Ramos (cell line): Measurements from ENCODE around the gene RFX7.
"Not testable (repeated sequence)": the region's sequence is repeated elsewhere in the genome, so short reads cannot be mapped to it uniquely, and the experiment has no call there.

Source experiments
- in situ Hi-C: fragments of 300-500 bp; cut with MboI; formaldehyde crosslinking; loops from one replicate; pipeline ENCODE4 v1.14.3; 2022; ENCODE audit warnings: low sequenced_read_pairs; ENCODE audit not compliant: unreplicated experiment

RFX7 gene

GRCh38 chr15:56154768-56155167 lies 88.9 kb downstream of the RFX7 start:
- in situ Hi-C loops = not testable (repeated sequence)

DNA sequence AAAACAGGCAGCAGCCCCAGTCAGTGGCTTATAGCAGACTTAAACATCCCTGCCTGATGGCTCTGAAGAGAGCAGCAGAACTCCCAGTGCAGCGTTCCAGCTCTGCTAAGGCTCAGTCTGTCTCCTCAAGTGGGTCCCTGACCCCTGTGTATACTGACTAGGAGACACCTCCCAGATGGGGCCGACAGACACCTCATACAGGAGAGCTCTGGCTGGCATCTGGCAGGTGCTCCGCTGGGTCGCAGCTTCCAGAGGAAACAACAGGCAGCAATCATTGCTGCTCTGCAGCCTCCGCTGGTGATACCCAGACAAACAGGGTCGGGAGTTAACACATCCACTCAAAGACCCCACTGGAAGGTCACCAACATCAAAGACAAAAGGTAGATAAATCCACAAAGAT lies 93.5 kb downstream of the RFX7 start:
- in situ Hi-C loops = no loop called here

- in situ Hi-C loops = no loop called here
Observed at GRCh38 chr15:56148064-56148463, 95.6 kb downstream of the RFX7 start.

- in situ Hi-C loops = no loop called here
Observed at GRCh38 chr15:56146756-56147155, 96.9 kb downstream of the RFX7 start.

DNA sequence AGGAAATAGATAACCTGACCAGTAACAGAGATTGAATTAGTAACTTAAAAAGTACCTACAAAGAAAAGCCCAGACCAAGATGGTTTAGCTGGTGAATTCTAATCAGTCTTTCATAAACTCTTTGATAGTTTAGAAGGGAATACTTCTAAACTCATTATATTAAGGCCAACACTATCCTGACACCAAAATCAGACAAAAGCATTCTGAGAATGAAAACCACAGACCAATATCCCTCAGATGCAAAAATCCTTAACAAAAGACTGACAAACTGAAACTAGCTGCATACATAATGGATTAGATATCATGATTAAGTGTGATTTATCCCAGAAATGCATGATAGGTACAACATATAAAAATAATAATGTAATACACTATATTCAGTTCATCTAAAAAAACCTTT lies 115.6 kb downstream of the RFX7 start:
- in situ Hi-C loops = no loop called here

DNA sequence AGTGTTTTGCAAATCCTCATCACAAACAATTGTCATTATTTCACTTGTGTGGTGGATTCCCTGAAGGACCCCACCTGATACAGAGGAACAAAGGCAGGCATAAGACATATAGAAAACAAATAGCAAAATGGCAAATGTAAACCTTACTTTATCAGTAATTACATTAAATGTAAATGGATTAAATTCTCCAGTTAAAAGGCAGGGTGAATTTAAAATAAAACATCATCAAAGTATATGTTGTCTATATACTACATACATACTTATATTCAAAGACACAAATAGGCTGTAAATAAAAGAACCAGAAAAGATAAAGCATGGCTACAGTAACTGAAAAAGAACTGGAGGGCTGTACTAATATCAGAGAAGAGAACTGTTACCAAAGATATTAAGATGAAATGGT lies 117.3 kb downstream of the RFX7 start:
- in situ Hi-C loops = no loop called here

- in situ Hi-C loops = no loop called here
Observed at GRCh38 chr15:56124391-56124790, 119.3 kb downstream of the RFX7 start.

GRCh38 chr15:56105855-56106254 lies 137.8 kb downstream of the RFX7 start:
- in situ Hi-C loops = no loop called here

- in situ Hi-C loops = no loop called here
Observed at GRCh38 chr15:56102441-56102840, 141.2 kb downstream of the RFX7 start.

DNA sequence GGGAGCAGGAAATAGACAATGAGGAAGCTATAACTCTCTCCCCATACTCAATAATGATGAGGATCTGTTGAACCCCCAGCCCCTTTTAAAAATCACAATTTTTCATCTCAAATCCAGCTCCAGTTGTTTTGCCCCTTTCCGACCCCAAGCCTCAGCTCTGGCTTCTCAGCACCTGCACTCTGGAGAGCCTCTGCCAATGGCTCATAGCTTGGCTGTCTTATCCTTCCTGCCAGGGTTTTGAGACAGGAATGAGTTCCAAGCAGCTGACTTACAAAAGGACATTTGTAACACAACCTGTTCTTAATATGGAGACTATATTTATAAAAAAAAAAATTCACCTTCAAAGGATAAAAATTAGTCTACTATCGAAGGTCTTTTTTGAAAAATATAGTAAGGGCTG lies 144.4 kb downstream of the RFX7 start:
- in situ Hi-C loops = no loop called here

DNA sequence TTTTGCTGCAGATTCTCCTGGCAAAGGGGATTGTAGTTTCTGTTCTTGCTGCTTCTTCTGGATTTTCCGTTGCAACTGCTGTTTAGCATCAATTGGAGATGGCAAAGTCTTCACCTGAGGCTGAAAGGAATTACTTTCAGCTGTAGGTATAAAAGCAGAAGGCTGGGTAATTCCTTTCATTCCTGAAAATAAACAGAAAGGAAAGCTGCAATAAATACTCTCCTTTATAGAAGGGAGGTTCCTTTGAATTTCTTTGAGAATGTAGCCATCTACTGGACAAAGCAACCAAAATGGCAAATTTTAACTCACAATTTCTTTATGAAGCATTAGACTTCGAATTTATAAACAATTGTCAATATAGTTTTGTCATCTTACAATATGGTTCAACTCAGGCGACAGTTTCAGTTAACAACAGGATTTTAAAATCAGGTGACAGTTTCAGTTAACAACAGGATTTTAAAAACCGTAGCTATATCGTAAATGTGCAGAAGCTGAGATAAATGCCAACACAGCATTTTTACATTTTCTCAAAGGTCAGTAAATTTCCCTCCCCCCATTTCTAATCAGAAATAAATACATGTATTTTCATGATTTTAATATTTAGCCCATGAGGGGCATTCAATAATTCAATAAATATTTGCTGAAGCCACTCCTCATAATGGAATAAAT lies 145.3 kb downstream of the RFX7 start:
- in situ Hi-C loops = no loop called here

DNA sequence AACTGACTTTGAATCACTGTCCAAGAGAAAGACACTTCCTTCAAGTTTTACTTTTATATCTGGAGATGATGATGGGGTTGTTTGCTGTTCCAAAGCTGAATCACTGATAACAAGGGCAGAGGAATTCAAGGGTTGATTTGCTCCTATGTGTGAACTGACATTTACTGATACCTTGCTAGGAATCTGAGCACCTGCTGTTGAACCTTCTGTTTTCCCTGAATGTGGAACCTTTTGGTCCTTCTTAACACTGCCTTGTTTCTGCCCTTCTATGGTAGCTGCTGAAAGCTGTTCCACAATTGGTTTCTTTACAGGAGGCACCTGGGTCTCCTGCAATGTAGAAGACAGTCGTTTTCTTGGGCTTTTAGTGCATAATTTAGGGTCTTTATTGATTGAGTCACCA lies 148.3 kb downstream of the RFX7 start:
- in situ Hi-C loops = no loop called here

GRCh38 chr15:56094171-56094570 lies 149.5 kb downstream of the RFX7 start:
- in situ Hi-C loops = no loop called here

DNA sequence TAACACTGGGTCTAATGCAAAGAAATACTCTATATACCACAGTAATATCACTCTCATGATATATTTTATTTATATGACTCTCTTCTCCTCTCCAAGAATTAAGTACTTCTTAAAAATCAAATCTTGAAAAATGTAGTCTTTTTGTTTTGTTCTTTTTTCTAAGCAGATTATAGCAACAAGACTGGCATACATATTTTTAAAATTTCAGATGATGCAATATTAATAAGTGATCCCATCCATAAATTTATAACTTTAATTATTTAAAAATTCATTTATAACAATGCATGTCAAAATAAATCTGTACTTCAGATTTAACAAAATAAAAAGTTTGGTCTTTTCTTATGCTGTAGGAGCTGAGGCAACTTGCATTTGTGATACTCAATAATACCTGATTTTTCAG lies 155.3 kb downstream of the RFX7 start:
- in situ Hi-C loops = no loop called here

DNA sequence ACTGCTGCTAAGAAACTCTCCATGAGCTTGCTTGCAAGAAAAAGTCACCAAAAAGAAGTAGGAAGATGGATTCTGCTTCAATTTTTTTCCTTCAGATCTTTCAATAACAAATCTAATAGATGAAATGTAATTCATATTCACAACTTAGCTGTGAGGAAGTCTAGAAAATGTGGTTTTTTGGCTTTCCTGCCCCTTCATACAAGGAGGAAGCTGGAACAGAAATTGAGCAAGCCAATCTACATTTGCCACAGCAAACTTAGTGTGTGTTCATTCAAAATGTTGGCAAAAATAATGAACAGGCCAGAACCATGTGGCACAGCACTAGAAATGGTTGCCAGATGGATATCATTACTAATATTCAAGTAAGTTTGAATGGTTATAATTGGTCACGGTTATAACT lies 157.1 kb downstream of the RFX7 start:
- in situ Hi-C loops = no loop called here

DNA sequence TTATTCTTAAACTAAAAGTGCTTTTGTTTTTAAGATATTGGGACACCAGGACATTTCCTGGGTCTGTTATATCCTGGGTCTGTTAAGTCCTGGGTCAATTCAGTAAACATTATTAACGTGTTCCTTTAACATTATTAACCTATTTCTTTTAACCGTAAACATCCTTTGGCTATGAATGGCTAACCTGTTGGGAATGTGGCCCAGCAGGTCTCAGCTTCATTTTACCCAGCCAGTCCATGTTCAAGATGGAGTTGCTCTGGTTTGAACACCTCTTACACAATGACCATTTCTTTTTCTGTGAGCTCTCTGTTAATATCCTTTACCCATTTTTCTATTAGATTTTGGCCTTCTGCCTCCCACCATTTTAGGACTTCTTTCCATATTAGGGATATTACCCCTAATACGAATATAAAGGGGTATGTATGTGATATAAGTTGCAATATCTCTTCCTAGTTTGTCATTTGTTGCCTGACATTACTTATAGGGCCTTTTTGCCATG lies 161.4 kb downstream of the RFX7 start:
- in situ Hi-C loops = no loop called here

DNA sequence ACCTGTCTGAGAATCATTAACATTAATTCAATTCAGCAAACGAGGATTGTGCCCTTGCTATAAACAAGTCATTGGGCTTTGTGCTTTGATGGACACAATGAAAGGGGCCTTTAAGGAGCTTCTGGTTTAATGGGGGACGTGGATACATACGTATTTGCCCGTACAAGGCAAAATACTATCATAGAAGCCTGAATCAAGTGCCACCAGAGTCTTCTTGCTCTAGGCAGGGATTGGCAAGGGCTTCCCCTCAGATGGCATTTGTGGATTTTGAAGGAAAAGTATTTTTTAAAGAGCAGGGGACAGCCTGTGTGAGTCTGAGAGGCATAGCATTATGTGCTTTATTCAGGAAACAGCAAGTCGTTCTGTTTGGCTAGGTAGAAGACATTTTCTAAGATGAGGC lies 166.6 kb downstream of the RFX7 start:
- in situ Hi-C loops = no loop called here

DNA sequence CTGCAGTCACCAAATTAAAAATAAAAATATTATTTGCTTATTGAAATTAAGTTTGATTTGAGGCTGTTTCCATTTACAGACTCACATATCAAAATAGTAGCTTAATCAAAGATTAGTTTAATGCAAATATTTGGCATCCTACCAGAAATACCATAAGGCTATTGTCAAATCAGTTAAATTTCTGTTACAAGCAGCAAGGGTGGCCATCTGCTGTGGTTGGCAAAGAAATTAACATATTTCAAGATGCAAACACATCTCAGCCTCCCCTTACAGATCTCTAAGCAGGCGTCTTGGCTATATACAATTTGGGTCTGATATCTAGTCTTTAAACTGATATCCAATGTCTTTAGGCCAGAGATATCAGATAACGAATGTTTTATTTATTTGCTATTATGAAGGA lies 167.0 kb downstream of the RFX7 start:
- in situ Hi-C loops = no loop called here

GRCh38 chr15:56074481-56075265 lies 169.0 kb downstream of the RFX7 start:
- in situ Hi-C loops = no loop called here

DNA sequence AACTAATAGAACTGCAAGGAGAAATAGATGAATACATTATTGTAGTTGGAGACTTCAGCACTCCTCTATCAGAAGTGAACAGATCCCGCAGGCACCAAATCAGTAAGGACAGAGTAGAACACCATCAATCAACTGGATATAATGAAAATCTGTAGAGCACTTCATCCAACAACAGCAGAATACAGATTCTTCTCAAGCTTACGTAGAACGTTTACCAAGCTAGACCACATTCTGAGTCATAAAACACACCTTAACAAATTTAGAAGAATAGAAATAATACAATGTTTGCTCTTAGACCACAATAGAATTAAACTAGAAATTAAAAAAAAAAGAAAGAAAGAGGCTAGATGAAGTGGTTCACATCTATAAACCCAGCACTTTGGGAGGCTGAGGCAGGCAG lies 179.5 kb downstream of the RFX7 start:
- in situ Hi-C loops = no loop called here

DNA sequence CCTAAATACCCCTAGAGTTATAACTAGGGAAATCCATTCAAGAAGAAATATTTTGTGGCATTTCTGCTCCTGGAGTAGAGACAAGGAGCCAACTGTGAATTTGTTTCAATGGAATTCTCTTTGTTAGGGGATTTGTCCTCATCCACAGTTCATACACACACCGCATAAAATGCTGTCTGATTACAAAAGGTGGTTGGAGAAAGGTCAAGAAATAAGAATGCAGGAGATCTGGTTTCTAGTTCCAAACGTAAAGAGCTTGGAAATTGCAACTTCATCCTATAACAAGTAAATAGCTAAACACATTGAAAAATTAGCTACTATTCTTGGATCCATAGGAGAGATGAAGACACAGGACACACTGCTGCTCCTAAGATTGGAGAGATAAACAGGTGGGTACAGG lies 184.0 kb downstream of the RFX7 start:
- in situ Hi-C loops = no loop called here

GRCh38 chr15:56058986-56059385 lies 184.7 kb downstream of the RFX7 start:
- in situ Hi-C loops = no loop called here
